Tibial nerve (tissue), 4 donors: ENCODE measurements around the gene FTSJ3.

Experiments used
- CTCF ChIP-seq, 5 experiments: fragments of 200-600 bp in 3 of 5; fragments of 450-650 bp in 2 of 5; sonication (generic) in 3 of 5; IDR thresholded peaks; one replicate each; pipeline ENCODE4 v1.5.1; 2016 to 2019; ENCODE audit warnings: antibody characterized with exemption in 5 of 5, mild to moderate bottlenecking in 3 of 5, moderate library complexity in 2 of 5
- EP300 ChIP-seq, 2 donors: sonication (generic); formaldehyde crosslinking; IDR thresholded peaks; one replicate each; pipeline ENCODE4 v1.6.1; 2017; ENCODE audit warnings: antibody characterized with exemption in 2 of 2, mild to moderate bottlenecking in 1 of 2
- POLR2A ChIP-seq, 2 donors: fragments of 450-650 bp; IDR thresholded peaks; one replicate each; pipeline ENCODE4 v1.6.1; 2017; ENCODE audit warnings: antibody characterized with exemption in 2 of 2, mild to moderate bottlenecking in 2 of 2, moderate library complexity in 2 of 2

DNA sequence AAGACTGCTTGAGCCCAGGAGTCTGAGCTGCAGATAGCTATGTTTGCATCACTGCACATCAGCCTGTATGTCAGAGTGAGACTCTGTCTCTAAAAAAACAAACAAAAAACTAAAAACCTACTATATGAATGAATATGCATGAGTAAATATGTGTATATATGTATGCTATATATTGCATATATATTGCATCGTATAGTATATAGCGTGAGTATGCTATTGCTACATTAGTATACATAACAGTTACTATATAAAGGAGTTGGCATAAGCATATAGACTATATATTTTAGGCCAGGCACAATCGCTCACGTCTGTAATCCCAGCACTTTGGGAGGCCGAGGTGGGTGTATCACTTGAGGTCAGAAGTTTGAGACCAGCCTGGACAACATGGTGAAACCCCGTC, 37.4 kb downstream of the FTSJ3 start:
- TF ChIP-seq CTCF (IDR thresholded peaks at IDR 0.05) (no peak), EP300 (IDR thresholded peaks at IDR 0.05) (no peak), POLR2A (IDR thresholded peaks at IDR 0.05) (no peak)
